Mesenchymal stem cell (in vitro differentiated cells and primary cell): ENCODE measurements around the gene OMA1.
A peak's percentile ranks its signal among the peaks of the same experiment; 100 is the strongest.

Experiments used
- DNase-seq: peaks from one replicate; pipeline ENCODE4 v3.0.0-alpha.2; 2013
- H2AFZ ChIP-seq: one replicate; pipeline ENCODE4 v1.6.1; 2013; ENCODE audit warnings: low read depth, mild to moderate bottlenecking, control low read depth, inconsistent platforms, low read length, moderate library complexity
- H2AK5ac ChIP-seq: 2 replicates; pipeline ENCODE4 v1.6.1; 2013; ENCODE audit warnings: low read length, moderate library complexity, mild to moderate bottlenecking, inconsistent platforms; ENCODE audit not compliant: severe bottlenecking
- H2BK120ac ChIP-seq: one replicate; pipeline ENCODE4 v1.6.1; 2013; ENCODE audit warnings: low read depth, mild to moderate bottlenecking, inconsistent platforms, low read length, moderate library complexity
- H2BK12ac ChIP-seq, 2 experiments: one replicate each; pipeline ENCODE4 v1.6.1; 2013; ENCODE audit warnings: inconsistent platforms in 2 of 2, low read length in 2 of 2, mild to moderate bottlenecking in 2 of 2, moderate library complexity in 2 of 2, control low read depth in 1 of 2
- H2BK15ac ChIP-seq: one replicate; pipeline ENCODE4 v1.6.1; 2013; ENCODE audit warnings: mild to moderate bottlenecking, low read depth, inconsistent platforms; ENCODE audit not compliant: poor library complexity, severe bottlenecking
- H2BK5ac ChIP-seq: 2 replicates; pipeline ENCODE4 v1.6.1; 2013; ENCODE audit warnings: low read depth, mild to moderate bottlenecking, low read length, control low read depth, inconsistent platforms; ENCODE audit not compliant: poor library complexity, severe bottlenecking
- H3K14ac ChIP-seq, 2 experiments: one replicate each; pipeline ENCODE4 v1.6.1; 2013; ENCODE audit warnings: inconsistent platforms in 2 of 2, low read length in 2 of 2, control low read depth in 1 of 2, mild to moderate bottlenecking in 1 of 2, moderate library complexity in 1 of 2
- H3K18ac ChIP-seq, 2 experiments: one replicate each; pipeline ENCODE4 v1.6.1; 2013; ENCODE audit warnings: inconsistent platforms in 2 of 2, low read length in 2 of 2, control low read depth in 1 of 2, low read depth in 1 of 2, mild to moderate bottlenecking in 1 of 2
- H3K23ac ChIP-seq, 2 experiments: one replicate each; pipeline ENCODE4 v1.6.1; 2013; ENCODE audit warnings: inconsistent platforms in 2 of 2, low read length in 2 of 2, mild to moderate bottlenecking in 2 of 2, moderate library complexity in 2 of 2, control low read depth in 1 of 2
- H3K27ac ChIP-seq: 2 replicates; pipeline ENCODE4 v1.5.1; 2013; ENCODE audit warnings: mild to moderate bottlenecking, moderate library complexity, low read length, control low read depth, inconsistent platforms; ENCODE audit not compliant: poor library complexity, severe bottlenecking
- H3K27me3 ChIP-seq, 2 experiments: 2 replicates each; pipeline versions ENCODE4 v1.6.1 to v1.7.0; 2013; ENCODE audit warnings: low read length in 2 of 2, mild to moderate bottlenecking in 2 of 2, moderate library complexity in 2 of 2, control low read depth in 1 of 2, inconsistent platforms in 1 of 2; ENCODE audit not compliant: control insufficient read depth in 1 of 2, insufficient read depth in 1 of 2
- H3K36me3 ChIP-seq, 2 experiments: 2 replicates each; pipeline versions ENCODE4 v1.6.1 to v1.7.0; 2013; ENCODE audit warnings: low read length in 2 of 2, control low read depth in 1 of 2, inconsistent platforms in 1 of 2, low read depth in 1 of 2, mild to moderate bottlenecking in 1 of 2; ENCODE audit not compliant: insufficient read depth in 2 of 2, control insufficient read depth in 1 of 2
- H3K4ac ChIP-seq, 2 experiments: one replicate each; pipeline ENCODE4 v1.6.1; 2013; ENCODE audit warnings: inconsistent platforms in 2 of 2, low read length in 2 of 2, mild to moderate bottlenecking in 2 of 2, moderate library complexity in 2 of 2, control low read depth in 1 of 2, low read depth in 1 of 2
- H3K4me1 ChIP-seq: 2 replicates; pipeline ENCODE4 v1.6.1; 2013; ENCODE audit warnings: low read depth, low read length, control low read depth; ENCODE audit not compliant: control insufficient read depth, insufficient read depth
- H3K4me2 ChIP-seq: 2 replicates; pipeline ENCODE4 v1.6.1; 2013; ENCODE audit warnings: low read length, mild to moderate bottlenecking, inconsistent platforms; ENCODE audit not compliant: poor library complexity, severe bottlenecking
- H3K4me3 ChIP-seq, 2 experiments: 2 replicates each; pipeline versions ENCODE4 v1.5.1 to v1.7.0; 2013; ENCODE audit warnings: low read length in 2 of 2, mild to moderate bottlenecking in 2 of 2, control low read depth in 1 of 2, low read depth in 1 of 2; ENCODE audit not compliant: insufficient read depth in 1 of 2
- H3K79me1 ChIP-seq: replicated peaks from 2 replicates; pipeline ENCODE4 v1.6.1; 2013; ENCODE audit warnings: mild to moderate bottlenecking, control low read depth, low read length, inconsistent platforms; ENCODE audit not compliant: poor library complexity, severe bottlenecking
- H3K9ac ChIP-seq: 2 replicates; pipeline ENCODE4 v1.7.0; 2013; ENCODE audit warnings: mild to moderate bottlenecking, low read length, moderate library complexity
- H3K9me3 ChIP-seq: 2 replicates; pipeline ENCODE4 v1.7.0; 2013; ENCODE audit warnings: mild to moderate bottlenecking, low read length; ENCODE audit not compliant: control insufficient read depth
- H4K8ac ChIP-seq: one replicate; pipeline ENCODE4 v1.6.1; 2013; ENCODE audit warnings: inconsistent platforms, mild to moderate bottlenecking, low read length, moderate library complexity
- H4K91ac ChIP-seq: one replicate; pipeline ENCODE4 v1.6.1; 2013; ENCODE audit warnings: mild to moderate bottlenecking, low read length, inconsistent platforms
- WGBS: methylation state at CpG from one replicate; pipeline ENCODE4 v1.1.7; 2013; ENCODE audit warnings: mixed read lengths; 5-methylcytosine and 5-hydroxymethylcytosine counted together

OMA1 gene

DNA sequence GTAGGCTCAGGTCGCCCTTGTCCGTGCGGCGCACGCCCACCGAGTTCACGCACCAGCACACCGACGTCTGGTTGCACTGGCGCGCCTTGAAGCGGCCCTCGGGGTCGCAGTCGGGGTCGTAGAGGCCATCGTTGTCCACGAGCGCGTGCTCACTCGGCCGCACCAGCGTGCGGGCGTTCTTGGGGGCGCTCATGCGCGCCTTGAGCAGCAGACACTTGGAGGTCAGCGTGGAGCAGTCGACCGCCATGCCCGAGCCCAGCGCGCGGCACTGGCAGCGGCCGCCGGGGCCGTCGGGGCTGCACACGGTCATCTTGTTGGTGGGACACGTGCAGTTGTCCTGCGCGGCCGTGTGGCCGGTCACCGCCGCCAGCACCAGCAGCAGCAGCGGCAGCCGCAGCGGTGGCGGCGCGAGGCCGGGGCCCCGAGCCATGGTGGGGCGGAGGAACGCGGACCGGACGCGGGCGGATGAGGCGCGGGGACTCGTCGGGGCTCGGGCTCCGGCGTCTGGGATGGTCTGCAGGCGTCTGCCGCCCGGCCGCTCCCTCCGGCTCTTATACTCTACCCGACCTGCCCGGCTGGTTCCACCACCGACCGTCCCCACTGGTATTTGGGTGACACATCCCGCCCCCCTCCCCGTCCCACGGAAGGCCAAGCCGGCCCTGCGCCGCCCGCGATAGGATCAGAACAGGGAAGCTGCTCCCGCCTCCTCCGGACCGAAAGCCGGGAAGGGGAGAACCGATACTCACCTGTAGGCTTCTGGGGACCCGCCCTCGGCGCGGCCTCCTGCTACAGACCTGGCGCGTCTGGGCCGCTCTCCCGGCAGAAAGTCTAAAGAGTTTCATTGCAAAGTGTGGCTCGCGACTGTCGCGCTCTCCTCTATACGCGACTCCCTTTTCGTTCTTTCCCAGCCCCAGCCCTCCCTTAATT is 30.5 kb upstream of the OMA1 start, which contains the start of gene TACSTD2:
TSS of gene TACSTD2 (minus strand) at position 526 of the 927 bp plus-strand sequence. CDS start at position 430, 96 bp downstream.
- H3K4me3 ChIP-seq = peak within 1 kb of the TSS; percentile 58 to 70
- no peak within 1 kb of the TSS for H2AK5ac ChIP-seq
- peak within 1 kb of the TSS in 1 of 2 experiments; percentile 96 for H2BK12ac ChIP-seq
- H4K91ac ChIP-seq = no peak within 1 kb of the TSS
- no peak within 1 kb of the TSS for H3K27ac ChIP-seq
- H3K4ac ChIP-seq = peak within 1 kb of the TSS in 1 of 2 experiments; percentile 62
- H3K4me1 ChIP-seq = peaks cover 10% of the 10 kb centered on the region
- H2BK15ac ChIP-seq = no peak within 1 kb of the TSS
- H3K36me3 ChIP-seq = peaks cover 0 to 6% of the 10 kb centered on the region in 2 experiments
- H2AFZ ChIP-seq = peak within 1 kb of the TSS; percentile 86
- peak within 1 kb of the TSS; percentile 14 for H3K9ac ChIP-seq
- DNase-seq = peak; percentile 18
- H4K8ac ChIP-seq = no peak within 1 kb of the TSS
- peak within 1 kb of the TSS in 1 of 2 experiments; percentile 74 for H3K14ac ChIP-seq
- no peaks in the 10 kb centered on the region for H3K79me1 ChIP-seq
- WGBS = 28% methylated on average over 85 of the region's 107 CpGs
- H3K27me3 ChIP-seq = peaks cover 0 to 52% of the 10 kb centered on the region in 2 experiments
- peak within 1 kb of the TSS; percentile 54 to 78 for H3K18ac ChIP-seq
- H3K9me3 ChIP-seq = no peaks in the 10 kb centered on the region
- peak within 1 kb of the TSS; percentile 75 for H3K4me2 ChIP-seq
- H3K23ac ChIP-seq = peak within 1 kb of the TSS in 1 of 2 experiments; percentile 72
- H2BK5ac ChIP-seq = no peak within 1 kb of the TSS
- H2BK120ac ChIP-seq = no peak within 1 kb of the TSS

DNA sequence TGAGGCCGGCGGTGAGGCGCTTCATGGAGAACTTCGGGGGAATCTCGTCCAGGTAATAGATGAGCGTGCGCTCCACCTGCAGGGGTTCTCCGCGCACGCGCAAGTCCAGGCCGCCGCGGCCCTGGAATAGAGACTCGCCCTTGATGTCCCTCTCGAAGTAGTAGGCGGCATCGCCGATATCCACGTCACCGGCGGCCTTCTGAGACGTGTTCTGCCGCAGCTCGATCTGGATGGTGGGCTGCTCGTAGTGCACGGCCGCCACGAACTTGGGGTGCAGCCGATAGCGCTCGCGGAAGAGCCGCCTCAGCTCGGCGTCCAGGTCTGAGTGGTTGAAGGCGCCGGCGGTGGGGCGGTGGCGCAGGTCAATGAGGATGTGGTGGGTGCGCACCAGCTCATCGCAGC is 29.8 kb upstream of the OMA1 start:
- H4K8ac ChIP-seq = no peak overlapping the region
- no peak overlapping the region for H3K4me2 ChIP-seq
- H3K27me3 ChIP-seq = peaks cover 0 to 58% of the 10 kb centered on the region in 2 experiments
- H3K4ac ChIP-seq = no peak overlapping the region
- H3K79me1 ChIP-seq = no peaks in the 10 kb centered on the region
- no peak overlapping the region for H2BK120ac ChIP-seq
- H2AK5ac ChIP-seq = no peak overlapping the region
- peaks cover 0 to 6% of the 10 kb centered on the region in 2 experiments for H3K36me3 ChIP-seq
- no peak overlapping the region for H3K14ac ChIP-seq
- H3K4me1 ChIP-seq = peaks cover 8% of the 10 kb centered on the region
- no peak overlapping the region for H4K91ac ChIP-seq
- H2BK5ac ChIP-seq = no peak overlapping the region
- WGBS = 98% methylated on average over 43 of the region's 43 CpGs
- no peak overlapping the region for H2BK15ac ChIP-seq
- no peak overlapping the region for H2BK12ac ChIP-seq
- no peak overlapping the region for H3K23ac ChIP-seq
- no peak overlapping the region for H3K27ac ChIP-seq
- H3K18ac ChIP-seq = peak overlapping the region; percentile 54 to 78
- DNase-seq = no peak
- H3K9me3 ChIP-seq = no peaks in the 10 kb centered on the region
- H3K4me3 ChIP-seq = peak overlapping the region; percentile 5 to 70
- peak overlapping the region; percentile 14 for H3K9ac ChIP-seq
- no peak overlapping the region for H2AFZ ChIP-seq

DNA sequence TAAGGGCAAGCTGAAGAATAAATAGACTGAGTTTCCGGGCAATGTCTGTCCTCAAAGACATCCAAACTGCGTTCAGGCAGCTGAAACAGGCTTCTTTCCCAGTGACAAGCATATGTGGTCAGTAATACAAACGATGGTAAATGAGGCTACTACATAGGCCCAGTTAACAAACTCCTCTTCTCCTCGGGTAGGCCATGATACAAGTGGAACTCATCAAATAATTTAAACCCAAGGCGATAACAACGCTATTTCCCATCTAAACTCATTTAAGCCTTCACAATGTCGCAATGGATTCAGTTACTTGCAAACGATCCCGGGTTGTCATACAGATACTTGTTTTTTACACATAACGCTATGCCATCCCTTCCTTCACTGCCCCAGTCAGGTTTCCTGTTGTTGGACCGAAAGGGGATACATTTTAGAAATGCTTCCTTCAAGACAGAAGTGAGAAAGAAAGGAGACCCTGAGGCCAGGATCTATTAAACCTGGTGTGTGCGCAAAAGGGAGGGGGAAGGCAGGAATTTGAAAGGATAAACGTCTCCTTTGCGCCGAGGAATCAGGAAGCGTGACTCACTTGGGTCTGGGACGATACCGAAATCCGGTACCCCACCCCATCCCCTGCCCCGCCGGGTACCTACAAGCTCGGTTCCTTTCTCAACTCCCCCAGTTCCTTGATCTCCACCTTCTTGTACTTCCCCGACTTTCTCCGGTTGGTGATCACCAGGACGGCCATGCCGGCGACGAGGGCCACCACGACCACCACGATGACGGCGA is 29.2 kb upstream of the OMA1 start:
- no peaks in the 10 kb centered on the region for H3K9me3 ChIP-seq
- H4K91ac ChIP-seq = no peak overlapping the region
- H2BK5ac ChIP-seq = no peak overlapping the region
- peak overlapping the region in 1 of 2 experiments; percentile 77 for H3K23ac ChIP-seq
- no peak overlapping the region for H2BK15ac ChIP-seq
- peak overlapping the region in 1 of 2 experiments; percentile 70 for H3K4me3 ChIP-seq
- no peak overlapping the region for H2AFZ ChIP-seq
- H2BK12ac ChIP-seq = no peak overlapping the region
- H2BK120ac ChIP-seq = no peak overlapping the region
- H3K9ac ChIP-seq = no peak overlapping the region
- H3K18ac ChIP-seq = no peak overlapping the region
- H3K4me1 ChIP-seq = peaks cover 8% of the 10 kb centered on the region
- no peak overlapping the region for H3K27ac ChIP-seq
- no peak overlapping the region for H3K4me2 ChIP-seq
- H3K14ac ChIP-seq = no peak overlapping the region
- no peak overlapping the region for H2AK5ac ChIP-seq
- peaks cover 0 to 6% of the 10 kb centered on the region in 2 experiments for H3K36me3 ChIP-seq
- no peak overlapping the region for H3K4ac ChIP-seq
- 92% methylated on average over 32 of the region's 32 CpGs for WGBS
- H3K79me1 ChIP-seq = no peaks in the 10 kb centered on the region
- DNase-seq = no peak
- peaks cover 0 to 60% of the 10 kb centered on the region in 2 experiments for H3K27me3 ChIP-seq
- no peak overlapping the region for H4K8ac ChIP-seq

DNA sequence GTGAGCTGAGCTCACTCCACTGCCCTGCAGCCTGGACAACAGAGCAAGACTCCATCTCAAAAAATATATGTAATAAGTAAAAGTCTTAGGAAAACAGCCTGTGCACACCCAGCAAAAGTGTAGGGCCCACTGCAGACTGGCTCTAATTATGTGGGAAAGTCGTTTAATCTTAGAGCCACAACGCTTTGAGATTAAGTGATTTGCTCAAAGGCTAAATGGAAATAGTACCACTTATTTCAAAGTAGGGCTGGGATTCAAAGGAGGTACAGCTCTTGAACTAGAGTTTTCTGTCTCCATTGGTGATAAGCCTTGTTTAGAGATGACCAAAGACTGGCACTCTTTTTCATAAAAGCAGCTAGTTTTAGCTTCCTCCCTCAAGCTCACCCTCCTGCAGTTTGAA is 28.3 kb upstream of the OMA1 start:
- Histone ChIP-seq H2BK5ac (no peak overlapping the region), H2BK12ac (no peak overlapping the region), H3K79me1 (no peaks in the 10 kb centered on the region), H3K9me3 (no peaks in the 10 kb centered on the region), H2BK15ac (no peak overlapping the region), H3K27me3 (peaks cover 0 to 60% of the 10 kb centered on the region in 2 experiments), H3K4ac (no peak overlapping the region), H3K4me2 (no peak overlapping the region), H2BK120ac (no peak overlapping the region), H3K14ac (no peak overlapping the region), H3K18ac (no peak overlapping the region), H3K4me1 (peaks cover 8% of the 10 kb centered on the region), H4K8ac (no peak overlapping the region), H4K91ac (no peak overlapping the region), H3K27ac (no peak overlapping the region), H2AFZ (no peak overlapping the region), H3K4me3 (no peak overlapping the region), H3K36me3 (peaks cover 0 to 6% of the 10 kb centered on the region in 2 experiments), H2AK5ac (no peak overlapping the region), H3K23ac (no peak overlapping the region), H3K9ac (no peak overlapping the region)
- WGBS = 91% methylated on average over 2 of the region's 2 CpGs
- DNase-seq = no peak
